ENCODE data around the gene SURF4. TPM values are rescaled to one million over a fixed set of nuclear protein-coding genes. Genes with fewer than 3 reads are reported as not detected.

SURF4 gene
- polyA plus RNA-seq, 3 donors: 61.4 to 175 (median 157) TPM

DNA sequence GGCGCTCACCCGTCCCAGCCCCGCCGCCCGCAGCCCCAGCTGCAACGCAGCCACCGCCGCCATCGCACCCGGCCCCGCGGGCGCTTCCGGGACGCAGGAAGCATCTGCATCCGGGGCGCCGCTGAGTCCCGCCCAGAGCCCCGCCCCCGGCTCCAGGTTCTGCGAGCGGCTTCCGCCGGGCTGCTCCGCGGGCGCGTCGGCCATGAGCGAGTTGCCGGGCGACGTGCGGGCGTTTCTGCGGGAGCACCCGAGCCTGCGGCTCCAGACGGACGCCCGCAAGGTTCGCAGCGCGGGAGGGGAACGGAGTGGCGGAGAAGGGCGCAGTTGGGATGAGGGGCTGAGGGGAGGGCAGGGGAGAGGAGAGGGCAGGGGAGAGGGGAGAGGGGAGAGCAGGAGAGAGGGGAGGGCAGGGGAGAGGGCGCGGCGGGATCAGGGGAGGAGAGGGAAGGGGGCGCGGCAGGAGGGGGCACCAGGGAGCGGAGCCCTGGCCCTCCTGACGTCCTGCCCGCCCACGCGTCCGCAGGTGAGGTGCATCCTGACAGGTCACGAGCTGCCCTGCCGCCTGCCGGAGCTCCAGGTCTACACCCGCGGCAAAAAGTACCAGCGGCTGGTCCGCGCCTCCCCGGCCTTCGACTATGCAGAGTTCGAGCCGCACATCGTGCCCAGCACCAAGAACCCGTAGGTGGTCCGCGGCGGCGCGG is 19.3 kb downstream of the SURF4 start, which contains the start of the genes SURF1 and SURF2:
TSS of gene SURF1 (minus strand) at position 97 of the 701 bp plus-strand sequence. CDS start at position 63, 34 bp downstream.
TSS of gene SURF2 (plus strand) at position 160 of the 701 bp plus-strand sequence. CDS start at position 203, 43 bp downstream.
- Histone ChIP-seq H3K36me3 (replicated peaks in 1 of 2; ENCODE audit: control insufficient read depth in 1 of 2, insufficient read depth in 2 of 2, low read length in 2 of 2) (peaks cover 39 to 55% of the 10 kb centered on the region in 2 donors), H3K4me1 (ENCODE audit: control insufficient read depth in 1 of 2, insufficient read depth in 2 of 2, low read length in 2 of 2) (peaks cover 29 to 35% of the 10 kb centered on the region in 2 donors), H3K4me3 (replicated peaks in 1 of 3; ENCODE audit: low read depth in 2 of 3, low read length in 3 of 3) (peak within 1 kb of the TSS; percentile 70 to 89 (median 71)), H3K27me3 (ENCODE audit: control insufficient read depth in 2 of 2, insufficient read depth in 2 of 2, low read length in 2 of 2) (no peaks in the 10 kb centered on the region), H3K27ac (ENCODE audit: low read depth in 1 of 2, low read length in 2 of 2) (peak within 1 kb of the TSS; percentile 38 to 75), H3K9me3 (replicated peaks in 1 of 2; ENCODE audit: control insufficient read depth in 1 of 2, insufficient read depth in 1 of 2, low read length in 2 of 2) (no peaks in the 10 kb centered on the region), H3K9ac (ENCODE audit: insufficient read depth, low read length, poor library complexity, severe bottlenecking) (peak within 1 kb of the TSS; percentile 71), H4K20me1 (ENCODE audit: insufficient read depth, low read length) (peaks cover 54% of the 10 kb centered on the region), H2AFZ (ENCODE audit: insufficient read depth, low read depth, low read length, poor library complexity, severe bottlenecking) (peak within 1 kb of the TSS; percentile 89), H3K4me2 (replicated peaks; ENCODE audit: extremely low read depth, low read length, poor library complexity, severe bottlenecking) (peak within 1 kb of the TSS; percentile 91), H3K79me2 (ENCODE audit: insufficient read depth, low read length) (peaks cover 23% of the 10 kb centered on the region)
- WGBS (ENCODE audit: insufficient coverage): 2% methylated on average over 70 of the region's 78 CpGs
- Mint-ChIP-seq H3K9me3 (peaks cover 0 to 2% (median 0%) of the 10 kb centered on the region in 7 donors), H3K4me1 (peaks cover 42% of the 10 kb centered on the region), H3K27me3 (ENCODE audit: low read depth in 3 of 3) (peaks cover 0 to 2% (median 2%) of the 10 kb centered on the region in 3 donors), H3K36me3 (peaks cover 41 to 55% of the 10 kb centered on the region in 2 donors), H3K4me3 (peak within 1 kb of the TSS; percentile 83 to 89), H3K27ac (peak within 1 kb of the TSS; percentile 33 to 91 (median 86))
- DNase-seq: peak; percentile 72 to 82 (median 76)
- intact Hi-C loops (cut with micrococcal nuclease): loop anchor here in 1 of 2 donors (2.0 kb wide), 1 partner anchor 18 kb away; no protein-coding TSS in a partner anchor
- TF ChIP-seq, protein P1, sequence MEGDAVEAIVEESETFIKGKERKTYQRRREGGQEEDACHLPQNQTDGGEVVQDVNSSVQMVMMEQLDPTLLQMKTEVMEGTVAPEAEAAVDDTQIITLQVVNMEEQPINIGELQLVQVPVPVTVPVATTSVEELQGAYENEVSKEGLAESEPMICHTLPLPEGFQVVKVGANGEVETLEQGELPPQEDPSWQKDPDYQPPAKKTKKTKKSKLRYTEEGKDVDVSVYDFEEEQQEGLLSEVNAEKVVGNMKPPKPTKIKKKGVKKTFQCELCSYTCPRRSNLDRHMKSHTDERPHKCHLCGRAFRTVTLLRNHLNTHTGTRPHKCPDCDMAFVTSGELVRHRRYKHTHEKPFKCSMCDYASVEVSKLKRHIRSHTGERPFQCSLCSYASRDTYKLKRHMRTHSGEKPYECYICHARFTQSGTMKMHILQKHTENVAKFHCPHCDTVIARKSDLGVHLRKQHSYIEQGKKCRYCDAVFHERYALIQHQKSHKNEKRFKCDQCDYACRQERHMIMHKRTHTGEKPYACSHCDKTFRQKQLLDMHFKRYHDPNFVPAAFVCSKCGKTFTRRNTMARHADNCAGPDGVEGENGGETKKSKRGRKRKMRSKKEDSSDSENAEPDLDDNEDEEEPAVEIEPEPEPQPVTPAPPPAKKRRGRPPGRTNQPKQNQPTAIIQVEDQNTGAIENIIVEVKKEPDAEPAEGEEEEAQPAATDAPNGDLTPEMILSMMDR (IDR thresholded peaks at IDR 0.05): no peak

DNA sequence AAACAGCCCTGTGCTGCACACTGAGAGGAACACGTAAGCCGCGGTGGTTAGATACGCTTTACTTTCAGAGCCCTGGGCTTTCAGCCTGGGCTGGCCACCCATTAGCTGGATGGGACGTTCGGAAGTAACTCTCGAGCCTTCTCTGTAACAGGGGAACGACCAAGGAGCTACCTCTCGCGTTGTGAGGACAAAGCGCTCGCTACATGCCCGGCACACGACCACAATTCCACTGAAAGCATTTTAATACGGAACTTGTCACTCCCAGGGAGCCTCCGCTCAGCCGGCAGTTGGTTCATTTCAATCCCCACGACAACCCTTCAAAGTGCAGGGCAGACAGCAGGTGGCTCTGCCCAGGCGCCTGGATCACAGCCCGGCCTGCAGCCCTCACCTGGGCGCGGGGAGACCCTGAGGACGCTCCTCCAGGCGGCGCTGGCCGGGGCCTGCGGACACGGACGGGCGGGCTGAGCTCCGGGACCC is 19.9 kb downstream of the SURF4 start:
- peak overlapping the region; percentile 33 to 91 (median 86) for H3K27ac Mint-ChIP-seq
- peaks cover 42 to 55% of the 10 kb centered on the region in 2 donors for H3K36me3 Mint-ChIP-seq
- DNase-seq: no peak
- Histone ChIP-seq H3K79me2 (ENCODE audit: insufficient read depth, low read length) (peaks cover 23% of the 10 kb centered on the region), H3K27me3 (ENCODE audit: control insufficient read depth in 2 of 2, insufficient read depth in 2 of 2, low read length in 2 of 2) (no peaks in the 10 kb centered on the region), H3K9me3 (replicated peaks in 1 of 2; ENCODE audit: control insufficient read depth in 1 of 2, insufficient read depth in 1 of 2, low read length in 2 of 2) (no peaks in the 10 kb centered on the region), H3K27ac (ENCODE audit: low read depth in 1 of 2, low read length in 2 of 2) (peak overlapping the region; percentile 38 to 75), H2AFZ (ENCODE audit: insufficient read depth, low read depth, low read length, poor library complexity, severe bottlenecking) (peak overlapping the region; percentile 69), H3K4me1 (ENCODE audit: control insufficient read depth in 1 of 2, insufficient read depth in 2 of 2, low read length in 2 of 2) (peaks cover 29 to 35% of the 10 kb centered on the region in 2 donors), H3K4me3 (replicated peaks in 1 of 3; ENCODE audit: low read depth in 2 of 3, low read length in 3 of 3) (peak overlapping the region; percentile 56 to 89 (median 68)), H3K9ac (ENCODE audit: insufficient read depth, low read length, poor library complexity, severe bottlenecking) (peak overlapping the region; percentile 71), H4K20me1 (ENCODE audit: insufficient read depth, low read length) (peaks cover 54% of the 10 kb centered on the region), H3K36me3 (replicated peaks in 1 of 2; ENCODE audit: control insufficient read depth in 1 of 2, insufficient read depth in 2 of 2, low read length in 2 of 2) (peaks cover 39 to 55% of the 10 kb centered on the region in 2 donors), H3K4me2 (replicated peaks; ENCODE audit: extremely low read depth, low read length, poor library complexity, severe bottlenecking) (peak overlapping the region; percentile 91)
- 0% methylated on average over 31 of the region's 31 CpGs for WGBS (ENCODE audit: insufficient coverage)
- intact Hi-C loops (cut with micrococcal nuclease): loop anchor here in 1 of 2 donors (2.0 kb wide), 1 partner anchor 19 kb away; no protein-coding TSS in a partner anchor
- H3K4me1 Mint-ChIP-seq: peaks cover 42% of the 10 kb centered on the region
- peak overlapping the region; percentile 83 to 89 for H3K4me3 Mint-ChIP-seq
- TF ChIP-seq, protein P1 (IDR thresholded peaks at IDR 0.05): no peak
- H3K9me3 Mint-ChIP-seq: peaks cover 0 to 2% (median 0%) of the 10 kb centered on the region in 7 donors
- peaks cover 0 to 2% (median 2%) of the 10 kb centered on the region in 3 donors for H3K27me3 Mint-ChIP-seq (ENCODE audit: low read depth in 3 of 3)

All from CD14-positive monocyte (primary cell).